ENCODE results near the gene SVOPL. TPM values are rescaled to one million over a fixed set of nuclear protein-coding genes. Genes with fewer than 3 reads are reported as not detected.

Gene SVOPL
- total RNA-seq, 1 donor from 2014 or later: 0.74 TPM

DNA sequence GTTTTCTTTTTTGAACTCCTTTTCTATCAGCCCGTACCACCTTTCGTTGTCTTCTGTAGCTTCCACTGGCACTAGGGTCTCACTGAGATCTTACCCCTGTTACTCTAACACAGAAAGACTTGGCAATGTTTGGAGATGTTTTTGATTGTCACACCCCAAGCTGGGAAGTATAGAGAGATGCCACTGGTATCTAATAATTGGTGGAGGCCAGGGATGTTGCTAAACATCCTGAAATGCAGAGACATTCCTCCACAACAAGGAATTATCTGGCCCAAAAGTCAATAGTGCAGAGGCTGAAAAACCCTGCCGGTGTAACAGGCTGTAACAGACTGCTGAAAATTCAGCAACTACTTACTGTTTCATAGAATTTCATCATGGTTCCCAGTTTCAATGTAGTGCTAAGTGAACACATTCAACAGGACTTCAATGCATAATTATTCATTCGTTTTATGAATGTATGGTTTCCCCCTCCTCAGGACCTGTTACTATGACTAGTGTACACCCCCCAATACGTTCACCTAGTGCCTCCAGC is 125.2 kb downstream of the SVOPL start:
- peaks cover 85% of the 10 kb centered on the region for H3K36me3 ChIP-seq
- no peaks in the 10 kb centered on the region for H3K4me1 ChIP-seq
- H3K4me3 ChIP-seq: no peak overlapping the region
- no peak overlapping the region for H3K27ac ChIP-seq
- no peak for ATAC-seq
- TF ChIP-seq, protein P1, sequence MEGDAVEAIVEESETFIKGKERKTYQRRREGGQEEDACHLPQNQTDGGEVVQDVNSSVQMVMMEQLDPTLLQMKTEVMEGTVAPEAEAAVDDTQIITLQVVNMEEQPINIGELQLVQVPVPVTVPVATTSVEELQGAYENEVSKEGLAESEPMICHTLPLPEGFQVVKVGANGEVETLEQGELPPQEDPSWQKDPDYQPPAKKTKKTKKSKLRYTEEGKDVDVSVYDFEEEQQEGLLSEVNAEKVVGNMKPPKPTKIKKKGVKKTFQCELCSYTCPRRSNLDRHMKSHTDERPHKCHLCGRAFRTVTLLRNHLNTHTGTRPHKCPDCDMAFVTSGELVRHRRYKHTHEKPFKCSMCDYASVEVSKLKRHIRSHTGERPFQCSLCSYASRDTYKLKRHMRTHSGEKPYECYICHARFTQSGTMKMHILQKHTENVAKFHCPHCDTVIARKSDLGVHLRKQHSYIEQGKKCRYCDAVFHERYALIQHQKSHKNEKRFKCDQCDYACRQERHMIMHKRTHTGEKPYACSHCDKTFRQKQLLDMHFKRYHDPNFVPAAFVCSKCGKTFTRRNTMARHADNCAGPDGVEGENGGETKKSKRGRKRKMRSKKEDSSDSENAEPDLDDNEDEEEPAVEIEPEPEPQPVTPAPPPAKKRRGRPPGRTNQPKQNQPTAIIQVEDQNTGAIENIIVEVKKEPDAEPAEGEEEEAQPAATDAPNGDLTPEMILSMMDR (IDR thresholded peaks at IDR 0.05): no peak
- H3K27me3 ChIP-seq (ENCODE audit: low read depth): no peaks in the 10 kb centered on the region
- no peaks in the 10 kb centered on the region for H3K9me3 ChIP-seq
- intact Hi-C loops (cut with DNase I): no loop called here
- no peak for DNase-seq

DNA sequence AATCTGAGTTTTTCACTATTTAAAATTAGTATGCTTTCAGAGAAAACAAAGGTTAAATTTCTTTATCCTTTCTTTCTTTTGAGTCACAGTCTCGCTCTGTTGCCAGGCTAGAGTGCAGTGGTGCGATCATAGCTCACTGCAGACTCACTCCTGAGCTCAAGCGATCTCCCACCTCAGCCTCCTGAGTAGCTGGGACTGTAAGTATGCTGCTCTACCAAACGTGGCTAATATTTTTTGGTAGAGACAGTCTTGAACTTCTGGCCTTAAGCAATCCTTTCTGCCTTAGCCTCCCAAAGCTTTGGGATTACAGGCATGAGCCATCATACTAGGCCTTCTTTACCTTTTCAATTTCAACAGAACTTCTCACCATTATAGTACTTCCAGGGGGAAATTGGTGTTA is 127.4 kb downstream of the SVOPL start:
- intact Hi-C loops (cut with DNase I): no loop called here
- Histone ChIP-seq H3K9me3 (no peaks in the 10 kb centered on the region), H3K36me3 (peaks cover 84% of the 10 kb centered on the region), H3K27ac (no peak overlapping the region), H3K4me1 (no peaks in the 10 kb centered on the region), H3K4me3 (no peak overlapping the region), H3K27me3 (ENCODE audit: low read depth) (no peaks in the 10 kb centered on the region)
- DNase-seq (no peak), ATAC-seq (no peak)
- TF ChIP-seq, protein P1 (IDR thresholded peaks at IDR 0.05): no peak

DNA sequence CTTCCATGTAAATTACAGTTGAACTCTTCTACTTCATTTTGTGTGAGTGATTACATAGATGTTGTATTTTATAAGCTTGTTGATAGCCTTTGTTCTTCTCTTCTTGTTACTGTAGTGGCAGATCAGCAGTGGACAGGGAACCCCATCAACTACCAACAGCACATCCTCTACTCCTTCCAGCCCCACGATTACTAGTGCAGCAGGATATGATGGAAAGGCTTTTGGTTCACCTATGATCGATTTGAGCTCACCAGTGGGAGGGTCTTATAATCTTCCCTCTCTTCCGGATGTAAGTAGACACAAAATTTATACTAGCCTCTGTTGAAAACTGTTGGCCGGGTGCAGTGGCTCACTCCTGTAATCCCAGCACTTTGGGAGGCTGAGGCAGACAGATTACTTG is 130.4 kb downstream of the SVOPL start:
- H3K4me1 ChIP-seq: no peaks in the 10 kb centered on the region
- peaks cover 80% of the 10 kb centered on the region for H3K36me3 ChIP-seq
- peaks cover 10% of the 10 kb centered on the region for H3K9me3 ChIP-seq
- no peak for ATAC-seq
- H3K27me3 ChIP-seq (ENCODE audit: low read depth): no peaks in the 10 kb centered on the region
- H3K27ac ChIP-seq: no peak overlapping the region
- no peak overlapping the region for H3K4me3 ChIP-seq
- TF ChIP-seq, protein P1 (IDR thresholded peaks at IDR 0.05): no peak
- no peak for DNase-seq
- intact Hi-C loops (cut with DNase I): no loop called here

DNA sequence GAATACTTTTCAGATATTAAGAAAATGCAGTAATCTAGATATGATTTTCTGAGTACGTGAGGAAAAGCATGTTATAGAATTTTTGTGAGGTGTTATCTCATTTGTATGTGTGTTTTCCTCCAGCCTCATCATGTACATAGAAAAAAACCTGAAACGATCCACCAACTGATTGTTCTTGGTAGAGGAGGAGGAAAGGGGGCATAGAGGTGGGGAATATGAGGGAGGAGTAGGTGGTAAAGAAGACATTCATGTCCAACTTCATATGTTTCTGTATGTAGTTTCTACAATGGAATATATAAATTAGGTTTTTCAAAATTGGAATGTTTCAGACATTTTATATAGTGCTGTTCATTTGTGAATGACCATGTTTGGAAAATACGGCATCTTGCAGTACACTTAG is 131.7 kb downstream of the SVOPL start:
- no peaks in the 10 kb centered on the region for H3K4me1 ChIP-seq
- ATAC-seq (no peak), DNase-seq (no peak)
- peaks cover 71% of the 10 kb centered on the region for H3K36me3 ChIP-seq
- no peak overlapping the region for H3K27ac ChIP-seq
- H3K9me3 ChIP-seq: peaks cover 23% of the 10 kb centered on the region
- intact Hi-C loops (cut with DNase I): no loop called here
- no peaks in the 10 kb centered on the region for H3K27me3 ChIP-seq (ENCODE audit: low read depth)
- TF ChIP-seq, protein P1 (IDR thresholded peaks at IDR 0.05): no peak
- H3K4me3 ChIP-seq: no peak overlapping the region

DNA sequence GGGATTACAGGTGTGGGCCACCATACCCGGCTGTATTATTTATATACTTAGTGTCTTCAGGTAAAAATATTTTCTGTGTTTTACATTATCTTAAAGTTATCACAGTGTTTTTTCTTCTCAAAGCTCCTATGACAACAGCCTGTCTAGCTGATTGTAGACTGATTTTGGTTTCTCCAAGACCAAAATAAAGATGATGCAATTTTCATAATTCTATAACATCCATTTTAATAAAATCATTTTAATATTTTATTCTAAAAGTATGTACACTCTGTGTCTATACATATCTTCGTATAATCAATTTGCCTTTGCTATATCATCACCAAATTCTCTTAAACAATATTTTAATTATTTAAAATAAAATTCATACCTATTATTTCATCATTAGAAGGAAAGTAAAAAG is 132.5 kb downstream of the SVOPL start:
- Histone ChIP-seq H3K36me3 (peaks cover 64% of the 10 kb centered on the region), H3K4me1 (no peaks in the 10 kb centered on the region), H3K27me3 (ENCODE audit: low read depth) (no peaks in the 10 kb centered on the region), H3K27ac (no peak overlapping the region), H3K4me3 (no peak overlapping the region), H3K9me3 (peaks cover 27% of the 10 kb centered on the region)
- ATAC-seq: no peak
- intact Hi-C loops (cut with DNase I): no loop called here
- DNase-seq: no peak
- TF ChIP-seq, protein P1 (IDR thresholded peaks at IDR 0.05): no peak
